HEK293 (cell line): ENCODE measurements around the gene NOP56.

Experiments used
- CTCF ChIA-PET: fragments of 350-600 bp; formaldehyde crosslinking; extraction: SDS; loops from one replicate; lab custom pipeline; 2021; ENCODE audit warnings: antibody characterized with exemption; lab: Yijun Ruan, JAX
- POLR2A ChIA-PET: fragments of 300-600 bp; formaldehyde crosslinking; extraction: SDS; loops from one replicate; lab custom pipeline; 2020; ENCODE audit warnings: antibody characterized with exemption, inconsistent platforms; lab: Yijun Ruan, JAX
- H3K27ac ChIP-seq: fragments of 200-500 bp; sonication (Bioruptor generic); 2 replicates; pipeline ENCODE4 v1.5.1; 2014; ENCODE audit warnings: low read depth, low read length, control low read depth, inconsistent platforms; ENCODE audit errors: extremely low read depth
- H3K36me3 ChIP-seq, 2 experiments: fragments of 200-500 bp in 1 of 2; sonication (Bioruptor generic) in 1 of 2; 1 replicate in 1 of 2; 2 replicates in 1 of 2; pipeline ENCODE4 v1.5.1; 2014 to 2017; ENCODE audit warnings: inconsistent platforms in 2 of 2, low read length in 2 of 2; ENCODE audit not compliant: control insufficient read depth in 2 of 2, insufficient read depth in 1 of 2
- H3K4me1 ChIP-seq: fragments of 200-500 bp; sonication (Bioruptor generic); 2 replicates; pipeline ENCODE4 v1.5.1; 2014; ENCODE audit warnings: mild to moderate bottlenecking, low read length, inconsistent platforms; ENCODE audit not compliant: control insufficient read depth, insufficient read depth
- H3K4me3 ChIP-seq: 2 replicates; pipeline ENCODE4 v1.5.1; 2011; ENCODE audit warnings: low read depth, mild to moderate bottlenecking, control low read depth, low read length, moderate library complexity
- H3K9me3 ChIP-seq: fragments of 200-500 bp; sonication (Bioruptor generic); 2 replicates; pipeline ENCODE4 v1.5.1; 2014; ENCODE audit warnings: low read depth, low read length, inconsistent platforms; ENCODE audit not compliant: control insufficient read depth, insufficient read depth
- INSM2 ChIP-seq: fragments of 450-650 bp; formaldehyde crosslinking; IDR thresholded peaks from 2 replicates; pipeline ENCODE4 v1.5.1; 2016; ENCODE audit warnings: missing biosample characterization, missing genetic modification characterization
- KLF10 ChIP-seq: fragments of 450-650 bp; IDR thresholded peaks from 2 replicates; pipeline ENCODE4 v1.5.1; 2018; ENCODE audit warnings: missing biosample characterization, mild to moderate bottlenecking, missing genetic modification characterization
- MEIS1 ChIP-seq: sonication (generic); formaldehyde crosslinking; IDR thresholded peaks from 2 replicates; pipeline ENCODE4 v1.8.1; 2022; ENCODE audit warnings: missing genetic modification reagents, mild to moderate bottlenecking, borderline replicate concordance
- MZF1 ChIP-seq: fragments of 450-650 bp; formaldehyde crosslinking; IDR thresholded peaks from 2 replicates; pipeline ENCODE4 v1.5.1; 2017; ENCODE audit warnings: missing biosample characterization, missing genetic modification characterization, borderline replicate concordance
- REPIN1 ChIP-seq: fragments of 450-650 bp; formaldehyde crosslinking; IDR thresholded peaks from 2 replicates; pipeline ENCODE4 v1.5.1; 2017; ENCODE audit warnings: missing biosample characterization, missing genetic modification characterization, low read depth
- SP3 ChIP-seq: fragments of 450-650 bp; formaldehyde crosslinking; IDR thresholded peaks from 2 replicates; pipeline ENCODE4 v1.5.1; 2016; ENCODE audit warnings: missing biosample characterization, missing genetic modification characterization
- ZBTB17 ChIP-seq: fragments of 450-650 bp; formaldehyde crosslinking; IDR thresholded peaks from 2 replicates; pipeline ENCODE4 v1.5.1; 2016; ENCODE audit warnings: missing biosample characterization, missing genetic modification characterization
- ZNF335 ChIP-seq: fragments of 450-650 bp; formaldehyde crosslinking; conservative IDR thresholded peaks from 2 replicates; pipeline ENCODE4 v1.5.1; 2016; ENCODE audit warnings: missing biosample characterization, missing genetic modification characterization
- ZNF341 ChIP-seq: fragments of 450-650 bp; formaldehyde crosslinking; IDR thresholded peaks from 2 replicates; pipeline ENCODE4; 2016; ENCODE audit warnings: low read depth, missing biosample characterization, missing genetic modification characterization
- ZNF366 ChIP-seq: fragments of 450-650 bp; formaldehyde crosslinking; conservative IDR thresholded peaks from 2 replicates; pipeline ENCODE4 v1.5.1; 2016; ENCODE audit warnings: missing biosample characterization, missing genetic modification characterization
- ZNF394 ChIP-seq: fragments of 450-650 bp; formaldehyde crosslinking; IDR thresholded peaks from 2 replicates; pipeline ENCODE4 v1.5.1; 2016; ENCODE audit warnings: missing biosample characterization, missing genetic modification characterization, mild to moderate bottlenecking, moderate library complexity, borderline replicate concordance
- ZNF513 ChIP-seq: fragments of 450-650 bp; IDR thresholded peaks from 2 replicates; pipeline ENCODE4 v1.5.1; 2018; ENCODE audit warnings: missing biosample characterization, missing genetic modification characterization
- ZNF558 ChIP-seq: fragments of 450-650 bp; formaldehyde crosslinking; IDR thresholded peaks from 2 replicates; pipeline ENCODE4 v1.5.1; 2016; ENCODE audit warnings: missing biosample characterization, missing genetic modification characterization
- ZNF707 ChIP-seq: fragments of 450-650 bp; formaldehyde crosslinking; IDR thresholded peaks from 2 replicates; pipeline ENCODE4 v1.5.1; 2016; ENCODE audit warnings: missing biosample characterization, missing genetic modification characterization
- ZNF776 ChIP-seq: fragments of 450-650 bp; formaldehyde crosslinking; IDR thresholded peaks from 2 replicates; pipeline ENCODE4 v1.5.0; 2017; ENCODE audit warnings: missing biosample characterization, missing genetic modification characterization, borderline replicate concordance
- ZSCAN30 ChIP-seq: fragments of 450-650 bp; IDR thresholded peaks from 2 replicates; pipeline ENCODE4 v1.5.1; 2018; ENCODE audit warnings: missing biosample characterization, mild to moderate bottlenecking, missing genetic modification characterization, moderate library complexity
- TF ChIP-seq, protein P1 (sequence below): fragments of 450-650 bp; formaldehyde crosslinking; IDR thresholded peaks from 2 replicates; pipeline ENCODE4 v1.5.1; 2017; ENCODE audit warnings: missing biosample characterization, missing genetic modification characterization
- TF ChIP-seq, protein P2 (sequence below): fragments of 450-650 bp; formaldehyde crosslinking; IDR thresholded peaks from 2 replicates; pipeline ENCODE4 v1.5.1; 2016; ENCODE audit warnings: missing biosample characterization, missing genetic modification characterization, low read depth
- TF ChIP-seq, protein P3 (sequence below): fragments of 450-650 bp; formaldehyde crosslinking; IDR thresholded peaks from 2 replicates; pipeline ENCODE4 v1.5.1; 2016; ENCODE audit warnings: missing biosample characterization, missing genetic modification characterization, low read depth
- TF ChIP-seq, protein P4 (sequence below): fragments of 450-650 bp; formaldehyde crosslinking; IDR thresholded peaks from 2 replicates; pipeline ENCODE4 v1.5.1; 2017; ENCODE audit warnings: missing biosample characterization, missing genetic modification characterization

The NOP56 gene

GRCh38 chr20:2657241-2657640 is 4.8 kb downstream of the NOP56 start (continued):
- TF ChIP-seq ZNF776 (tag by site-specific recombination) (no peak), ZBTB17 (tag by site-specific recombination) (0 out of 2 replicates have a peak, but pooled peaks have one; percentile 14)

DNA sequence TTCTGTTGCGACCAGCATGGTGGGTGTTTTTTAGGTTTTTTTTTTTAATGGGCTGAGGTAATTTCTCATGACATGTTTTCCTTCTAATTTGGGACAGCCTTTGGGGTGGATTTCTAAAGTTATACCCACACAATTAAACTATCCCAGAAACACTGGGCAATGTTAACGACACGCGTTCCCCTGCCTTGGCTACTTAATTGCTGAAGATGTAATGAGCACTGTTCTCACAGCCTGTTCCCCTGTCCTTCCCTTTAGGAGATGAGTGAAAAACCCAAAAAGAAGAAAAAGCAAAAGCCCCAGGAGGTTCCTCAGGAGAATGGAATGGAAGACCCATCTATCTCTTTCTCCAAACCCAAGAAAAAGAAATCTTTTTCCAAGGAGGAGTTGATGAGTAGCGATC is 5.2 kb downstream of the NOP56 start:
- H3K27ac ChIP-seq = no peak overlapping the region
- H3K9me3 ChIP-seq = no peaks in the 10 kb centered on the region
- H3K4me1 ChIP-seq = no peaks in the 10 kb centered on the region
- CTCF ChIA-PET = no interaction called here
- peaks cover 54 to 98% of the 10 kb centered on the region in 2 experiments for H3K36me3 ChIP-seq
- TF ChIP-seq, protein P1, sequence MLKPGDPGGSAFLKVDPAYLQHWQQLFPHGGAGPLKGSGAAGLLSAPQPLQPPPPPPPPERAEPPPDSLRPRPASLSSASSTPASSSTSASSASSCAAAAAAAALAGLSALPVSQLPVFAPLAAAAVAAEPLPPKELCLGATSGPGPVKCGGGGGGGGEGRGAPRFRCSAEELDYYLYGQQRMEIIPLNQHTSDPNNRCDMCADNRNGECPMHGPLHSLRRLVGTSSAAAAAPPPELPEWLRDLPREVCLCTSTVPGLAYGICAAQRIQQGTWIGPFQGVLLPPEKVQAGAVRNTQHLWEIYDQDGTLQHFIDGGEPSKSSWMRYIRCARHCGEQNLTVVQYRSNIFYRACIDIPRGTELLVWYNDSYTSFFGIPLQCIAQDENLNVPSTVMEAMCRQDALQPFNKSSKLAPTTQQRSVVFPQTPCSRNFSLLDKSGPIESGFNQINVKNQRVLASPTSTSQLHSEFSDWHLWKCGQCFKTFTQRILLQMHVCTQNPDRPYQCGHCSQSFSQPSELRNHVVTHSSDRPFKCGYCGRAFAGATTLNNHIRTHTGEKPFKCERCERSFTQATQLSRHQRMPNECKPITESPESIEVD (tag by site-specific recombination) = peak; percentile 50; the same call in 1 of the 2 replicates
- no peak for TF ChIP-seq ZNF394
- POLR2A ChIA-PET = no interaction called here
- H3K4me3 ChIP-seq = no peak overlapping the region

- H3K4me3 ChIP-seq = no peak overlapping the region
- no peaks in the 10 kb centered on the region for H3K9me3 ChIP-seq
- H3K27ac ChIP-seq = peak overlapping the region; percentile 31; the same call in 1 of the 2 replicates
- peaks cover 4% of the 10 kb centered on the region; the same call in 1 of the 2 replicates for H3K4me1 ChIP-seq
- H3K36me3 ChIP-seq = peaks cover 56 to 97% of the 10 kb centered on the region in 2 experiments
- ChIA-PET POLR2A (interaction anchor here (0.6 to 1.3 kb wide), 4 partner anchors 8 to 194 kb away, joined by 3 to 5 read pairs (median 4); no protein-coding TSS in a partner anchor), CTCF (no interaction called here)
- peak; percentile 20; the same call in 1 of the 2 replicates for TF ChIP-seq ZSCAN30
- TF ChIP-seq SP3 (tag by site-specific recombination) = peak; percentile 27
- peak; percentile 60; the same call in 1 of the 2 replicates for TF ChIP-seq INSM2 (tag by site-specific recombination)
- TF ChIP-seq ZNF335 = peak; percentile 53
- TF ChIP-seq, protein P2, sequence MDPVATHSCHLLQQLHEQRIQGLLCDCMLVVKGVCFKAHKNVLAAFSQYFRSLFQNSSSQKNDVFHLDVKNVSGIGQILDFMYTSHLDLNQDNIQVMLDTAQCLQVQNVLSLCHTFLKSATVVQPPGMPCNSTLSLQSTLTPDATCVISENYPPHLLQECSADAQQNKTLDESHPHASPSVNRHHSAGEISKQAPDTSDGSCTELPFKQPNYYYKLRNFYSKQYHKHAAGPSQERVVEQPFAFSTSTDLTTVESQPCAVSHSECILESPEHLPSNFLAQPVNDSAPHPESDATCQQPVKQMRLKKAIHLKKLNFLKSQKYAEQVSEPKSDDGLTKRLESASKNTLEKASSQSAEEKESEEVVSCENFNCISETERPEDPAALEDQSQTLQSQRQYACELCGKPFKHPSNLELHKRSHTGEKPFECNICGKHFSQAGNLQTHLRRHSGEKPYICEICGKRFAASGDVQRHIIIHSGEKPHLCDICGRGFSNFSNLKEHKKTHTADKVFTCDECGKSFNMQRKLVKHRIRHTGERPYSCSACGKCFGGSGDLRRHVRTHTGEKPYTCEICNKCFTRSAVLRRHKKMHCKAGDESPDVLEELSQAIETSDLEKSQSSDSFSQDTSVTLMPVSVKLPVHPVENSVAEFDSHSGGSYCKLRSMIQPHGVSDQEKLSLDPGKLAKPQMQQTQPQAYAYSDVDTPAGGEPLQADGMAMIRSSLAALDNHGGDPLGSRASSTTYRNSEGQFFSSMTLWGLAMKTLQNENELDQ (tag by site-specific recombination) = no peak
- TF ChIP-seq ZNF366 (tag by site-specific recombination) = peak; percentile 86
- 0 out of 2 replicates have a peak, but pooled peaks have one; percentile 9 for TF ChIP-seq ZNF513 (tag by site-specific recombination)
- peak; percentile 73 for TF ChIP-seq MZF1 (tag by site-specific recombination)
- TF ChIP-seq ZNF558 (tag by site-specific recombination) = 0 out of 2 replicates have a peak, but pooled peaks have one; percentile 39
- TF ChIP-seq, protein P3, sequence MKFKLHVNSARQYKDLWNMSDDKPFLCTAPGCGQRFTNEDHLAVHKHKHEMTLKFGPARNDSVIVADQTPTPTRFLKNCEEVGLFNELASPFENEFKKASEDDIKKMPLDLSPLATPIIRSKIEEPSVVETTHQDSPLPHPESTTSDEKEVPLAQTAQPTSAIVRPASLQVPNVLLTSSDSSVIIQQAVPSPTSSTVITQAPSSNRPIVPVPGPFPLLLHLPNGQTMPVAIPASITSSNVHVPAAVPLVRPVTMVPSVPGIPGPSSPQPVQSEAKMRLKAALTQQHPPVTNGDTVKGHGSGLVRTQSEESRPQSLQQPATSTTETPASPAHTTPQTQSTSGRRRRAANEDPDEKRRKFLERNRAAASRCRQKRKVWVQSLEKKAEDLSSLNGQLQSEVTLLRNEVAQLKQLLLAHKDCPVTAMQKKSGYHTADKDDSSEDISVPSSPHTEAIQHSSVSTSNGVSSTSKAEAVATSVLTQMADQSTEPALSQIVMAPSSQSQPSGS (tag by site-specific recombination) = no peak
- TF ChIP-seq REPIN1 (tag by site-specific recombination) = no peak
- TF ChIP-seq MEIS1 (CRISPR knock-in tag) = no peak
- peak; percentile 17; the same call in 1 of the 2 replicates for TF ChIP-seq KLF10 (tag by site-specific recombination)
- no peak for TF ChIP-seq ZNF707 (tag by site-specific recombination)
- TF ChIP-seq ZNF341 = peak; percentile 81
- TF ChIP-seq, protein P4, sequence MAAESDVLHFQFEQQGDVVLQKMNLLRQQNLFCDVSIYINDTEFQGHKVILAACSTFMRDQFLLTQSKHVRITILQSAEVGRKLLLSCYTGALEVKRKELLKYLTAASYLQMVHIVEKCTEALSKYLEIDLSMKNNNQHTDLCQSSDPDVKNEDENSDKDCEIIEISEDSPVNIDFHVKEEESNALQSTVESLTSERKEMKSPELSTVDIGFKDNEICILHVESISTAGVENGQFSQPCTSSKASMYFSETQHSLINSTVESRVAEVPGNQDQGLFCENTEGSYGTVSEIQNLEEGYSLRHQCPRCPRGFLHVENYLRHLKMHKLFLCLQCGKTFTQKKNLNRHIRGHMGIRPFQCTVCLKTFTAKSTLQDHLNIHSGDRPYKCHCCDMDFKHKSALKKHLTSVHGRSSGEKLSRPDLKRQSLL (tag by site-specific recombination) = 0 out of 2 replicates have a peak, but pooled peaks have one; percentile 45
Observed at GRCh38 chr20:2658414-2659354, 6.3 kb downstream of the NOP56 start.
